H1 (cell line): ENCODE data around the gene FOXD4L6.
"Not testable (repeated sequence)": the region's sequence is repeated elsewhere in the genome, so short reads cannot be mapped to it uniquely, and the experiment has no call there.

Experiments
- CEBPB ChIP-seq: IDR thresholded peaks from 2 replicates; pipeline ENCODE4 v1.6.1; 2012; ENCODE audit warnings: low read depth, low read length
- CTBP2 ChIP-seq: IDR thresholded peaks from 2 replicates; pipeline ENCODE4 v1.7.0; 2011; ENCODE audit warnings: borderline replicate concordance, mild to moderate bottlenecking, moderate library complexity, mixed read lengths, low read length; ENCODE audit not compliant: insufficient read depth, insufficient read length
- EP300 ChIP-seq, 2 experiments: IDR thresholded peaks; 1 replicate in 1 of 2; 2 replicates in 1 of 2; pipeline ENCODE4 v1.6.1; 2011 to 2012; ENCODE audit warnings: low read depth in 2 of 2, low read length in 2 of 2, mild to moderate bottlenecking in 2 of 2, borderline replicate concordance in 1 of 2, inconsistent platforms in 1 of 2, moderate library complexity in 1 of 2
- GTF2F1 ChIP-seq: IDR thresholded peaks from 2 replicates; pipeline ENCODE4 v1.6.1; 2012; ENCODE audit warnings: low read depth, low read length, improper control_type of control experiment, borderline replicate concordance
- HDAC2 ChIP-seq, 2 experiments: fragments of 300-600 bp in 1 of 2; sonication (generic) in 1 of 2; IDR thresholded peaks; 2 replicates each; pipeline ENCODE4 v1.6.1; 2011 to 2012; ENCODE audit warnings: low read depth in 2 of 2, low read length in 2 of 2, mild to moderate bottlenecking in 2 of 2, moderate library complexity in 2 of 2, borderline replicate concordance in 1 of 2, inconsistent platforms in 1 of 2
- HDAC6 ChIP-seq: IDR thresholded peaks from one replicate; pipeline ENCODE4 v1.7.1; 2012; ENCODE audit warnings: low read depth, mild to moderate bottlenecking, inconsistent platforms, low read length, moderate library complexity
- POLR2A ChIP-seq, 2 experiments: IDR thresholded peaks; 1 replicate in 1 of 2; 2 replicates in 1 of 2; pipeline ENCODE4 v1.6.1; 2011; ENCODE audit warnings: low read depth in 2 of 2, low read length in 2 of 2, mild to moderate bottlenecking in 2 of 2; ENCODE audit errors: control extremely low read depth in 1 of 2
- RAD21 ChIP-seq, 2 experiments: IDR thresholded peaks in 1 of 2; conservative IDR thresholded peaks in 1 of 2; 2 replicates each; pipeline ENCODE4 v1.6.1; 2011; ENCODE audit warnings: low read depth in 2 of 2, low read length in 2 of 2, improper control_type of control experiment in 1 of 2, inconsistent platforms in 1 of 2, mild to moderate bottlenecking in 1 of 2, moderate library complexity in 1 of 2
- RFX5 ChIP-seq: IDR thresholded peaks from 2 replicates; pipeline ENCODE4 v1.6.1; 2011; ENCODE audit warnings: low read depth, low read length, improper control_type of control experiment, borderline replicate concordance
- SUZ12 ChIP-seq: fragments of 200-600 bp; sonication (generic); IDR thresholded peaks from 2 replicates; pipeline ENCODE4 v1.6.1; 2012; ENCODE audit warnings: mild to moderate bottlenecking, inconsistent platforms, low read length, moderate library complexity, mixed read lengths
- TF ChIP-seq, protein P1 (sequence below): IDR thresholded peaks from 2 replicates; pipeline ENCODE4 v1.6.1; 2012; ENCODE audit warnings: inconsistent platforms
- TF ChIP-seq, protein P2 (sequence below), 3 experiments: IDR thresholded peaks; 1 replicate in 2 of 3; 2 replicates in 1 of 3; pipeline versions ENCODE4 v1.5.1 to v1.6.1; 2011; ENCODE audit warnings: low read length in 3 of 3, mild to moderate bottlenecking in 3 of 3, inconsistent platforms in 2 of 3, low read depth in 1 of 3, moderate library complexity in 1 of 3; ENCODE audit not compliant: insufficient read depth in 1 of 3; ENCODE audit errors: control extremely low read depth in 1 of 3
- TF ChIP-seq, protein P3 (sequence below): IDR thresholded peaks from 2 replicates; pipeline ENCODE4 v1.6.1; 2011; ENCODE audit warnings: low read depth, mild to moderate bottlenecking, low read length; ENCODE audit not compliant: insufficient read depth
- TF ChIP-seq, protein P4 (sequence below): IDR thresholded peaks from 2 replicates; pipeline ENCODE4 v1.6.1; 2012; ENCODE audit warnings: inconsistent platforms

DNA sequence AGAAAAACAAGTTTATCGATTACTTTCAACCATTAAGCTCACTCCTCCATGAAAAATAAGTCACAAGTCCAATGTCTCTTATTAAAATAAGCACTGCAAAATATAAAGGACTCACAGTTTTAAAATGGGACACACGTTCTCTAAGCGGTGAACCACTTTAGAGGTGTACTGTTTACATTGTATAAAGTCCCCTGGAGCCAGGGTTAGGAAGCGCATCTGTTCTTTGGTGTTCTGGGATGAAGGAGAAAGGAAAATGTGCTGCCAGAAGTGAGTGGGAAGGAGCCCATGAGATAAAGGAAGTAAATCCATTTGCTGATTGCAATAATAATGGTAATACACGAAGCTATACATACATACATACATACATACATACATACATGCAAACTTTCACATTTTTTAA is 40.6 kb downstream of the FOXD4L6 start:
- not testable (repeated sequence) for TF ChIP-seq HDAC6; RFX5; GTF2F1; EP300 (IDR thresholded peaks at IDR 0.05; ENCODE audit: borderline replicate concordance in 1 of 2, low read depth in 2 of 2, low read length in 2 of 2); CEBPB; POLR2A (IDR thresholded peaks at IDR 0.05; ENCODE audit: control extremely low read depth in 1 of 2, low read depth in 2 of 2, low read length in 2 of 2); HDAC2 (IDR thresholded peaks at IDR 0.05; ENCODE audit: borderline replicate concordance in 1 of 2, low read depth in 2 of 2, low read length in 2 of 2); RAD21 (IDR thresholded peaks at IDR 0.05 in 1 of 2, conservative IDR thresholded peaks at IDR 0.05 in 1 of 2; ENCODE audit: low read depth in 2 of 2, low read length in 2 of 2); SUZ12; CTBP2
- TF ChIP-seq, protein P1, sequence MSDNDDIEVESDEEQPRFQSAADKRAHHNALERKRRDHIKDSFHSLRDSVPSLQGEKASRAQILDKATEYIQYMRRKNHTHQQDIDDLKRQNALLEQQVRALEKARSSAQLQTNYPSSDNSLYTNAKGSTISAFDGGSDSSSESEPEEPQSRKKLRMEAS, result not testable (repeated sequence)
- TF ChIP-seq, protein P2, sequence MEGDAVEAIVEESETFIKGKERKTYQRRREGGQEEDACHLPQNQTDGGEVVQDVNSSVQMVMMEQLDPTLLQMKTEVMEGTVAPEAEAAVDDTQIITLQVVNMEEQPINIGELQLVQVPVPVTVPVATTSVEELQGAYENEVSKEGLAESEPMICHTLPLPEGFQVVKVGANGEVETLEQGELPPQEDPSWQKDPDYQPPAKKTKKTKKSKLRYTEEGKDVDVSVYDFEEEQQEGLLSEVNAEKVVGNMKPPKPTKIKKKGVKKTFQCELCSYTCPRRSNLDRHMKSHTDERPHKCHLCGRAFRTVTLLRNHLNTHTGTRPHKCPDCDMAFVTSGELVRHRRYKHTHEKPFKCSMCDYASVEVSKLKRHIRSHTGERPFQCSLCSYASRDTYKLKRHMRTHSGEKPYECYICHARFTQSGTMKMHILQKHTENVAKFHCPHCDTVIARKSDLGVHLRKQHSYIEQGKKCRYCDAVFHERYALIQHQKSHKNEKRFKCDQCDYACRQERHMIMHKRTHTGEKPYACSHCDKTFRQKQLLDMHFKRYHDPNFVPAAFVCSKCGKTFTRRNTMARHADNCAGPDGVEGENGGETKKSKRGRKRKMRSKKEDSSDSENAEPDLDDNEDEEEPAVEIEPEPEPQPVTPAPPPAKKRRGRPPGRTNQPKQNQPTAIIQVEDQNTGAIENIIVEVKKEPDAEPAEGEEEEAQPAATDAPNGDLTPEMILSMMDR (IDR thresholded peaks at IDR 0.05; ENCODE audit: control extremely low read depth in 1 of 3, insufficient read depth in 1 of 3, low read depth in 1 of 3, low read length in 3 of 3), result not testable (repeated sequence)
- TF ChIP-seq, protein P3, sequence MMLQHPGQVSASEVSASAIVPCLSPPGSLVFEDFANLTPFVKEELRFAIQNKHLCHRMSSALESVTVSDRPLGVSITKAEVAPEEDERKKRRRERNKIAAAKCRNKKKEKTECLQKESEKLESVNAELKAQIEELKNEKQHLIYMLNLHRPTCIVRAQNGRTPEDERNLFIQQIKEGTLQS, result not testable (repeated sequence)
- TF ChIP-seq, protein P4, sequence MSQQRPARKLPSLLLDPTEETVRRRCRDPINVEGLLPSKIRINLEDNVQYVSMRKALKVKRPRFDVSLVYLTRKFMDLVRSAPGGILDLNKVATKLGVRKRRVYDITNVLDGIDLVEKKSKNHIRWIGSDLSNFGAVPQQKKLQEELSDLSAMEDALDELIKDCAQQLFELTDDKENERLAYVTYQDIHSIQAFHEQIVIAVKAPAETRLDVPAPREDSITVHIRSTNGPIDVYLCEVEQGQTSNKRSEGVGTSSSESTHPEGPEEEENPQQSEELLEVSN, result not testable (repeated sequence)
